Gastrocnemius medialis (tissue), 4 donors: ENCODE data around the gene MRPL43. TPM values are rescaled to one million over a fixed set of nuclear protein-coding genes. Genes with fewer than 3 reads are reported as not detected.
A peak's percentile ranks its signal among the peaks of the same experiment; 100 is the strongest.

Source experiments
- ATAC-seq, 2 donors: fragments of 150-250 bp; one replicate each; pipeline ENCODE4 v1.9.1; 2016
- DNase-seq, 2 donors: peaks; one replicate each; pipeline ENCODE4 v3.0.0-alpha.2; 2019
- H3K27ac ChIP-seq, 4 donors: fragments of 200-600 bp; sonication (generic); 1 replicate in 1 of 4; 2 replicates in 3 of 4; pipeline ENCODE4 v1.5.1; 2016 to 2018; ENCODE audit warnings: mild to moderate bottlenecking in 2 of 4, moderate library complexity in 1 of 4
- H3K27me3 ChIP-seq, 3 donors: fragments of 200-600 bp; sonication (generic) in 2 of 3; 1 replicate in 1 of 3; 2 replicates in 2 of 3; pipeline versions ENCODE4 v1.5.1 to v1.6.0; 2016 to 2019; ENCODE audit warnings: mild to moderate bottlenecking in 1 of 3, moderate library complexity in 1 of 3
- H3K36me3 ChIP-seq, 2 donors: fragments of 200-600 bp; sonication (generic) in 1 of 2; one replicate each; pipeline ENCODE4 v1.5.1; 2017 to 2018
- H3K4me1 ChIP-seq, 2 donors: fragments of 200-600 bp; sonication (generic) in 1 of 2; one replicate each; pipeline ENCODE4 v1.5.1; 2016 to 2017; ENCODE audit warnings: mild to moderate bottlenecking in 2 of 2
- H3K4me3 ChIP-seq, 4 donors: fragments of 200-600 bp; sonication (generic) in 3 of 4; 1 replicate in 1 of 4; 2 replicates in 3 of 4; pipeline ENCODE4 v1.5.1; 2016 to 2019; ENCODE audit warnings: mild to moderate bottlenecking in 2 of 4
- H3K9me3 ChIP-seq, 3 donors: fragments of 200-600 bp; sonication (generic) in 2 of 3; 1 replicate in 1 of 3; 2 replicates in 2 of 3; pipeline ENCODE4 v1.5.1; 2016 to 2019
- POLR2A ChIP-seq, 2 donors: fragments of 450-650 bp; IDR thresholded peaks; one replicate each; pipeline ENCODE4 v1.6.1; 2017; ENCODE audit warnings: antibody characterized with exemption in 2 of 2, mild to moderate bottlenecking in 2 of 2, moderate library complexity in 2 of 2
- in situ Hi-C, 4 donors: fragments of 200-750 bp; cut with MboI; loops; one replicate each; pipeline versions ENCODE4 v1.15.0 to v1.8.0; 2017; ENCODE audit warnings: low sequenced_read_pairs in 4 of 4
- intact Hi-C: fragments of 100-400 bp; cut with DNase I; formaldehyde crosslinking; loops from one replicate; pipeline ENCODE4 v1.15.1; 2023; ENCODE audit warnings: low total_unique reads
- total RNA-seq, 4 donors: library from RNA; depleted of rRNA; stranded (reverse); fragments of >200 nt; gene quantifications; one replicate each; pipeline versions ENCODE4 v1.1.0 to v1.2.3, GENCODE V29; 2016
- TF ChIP-seq, protein P1 (sequence below), 5 experiments: fragments of 450-650 bp in 3 of 5; fragments of 200-600 bp in 2 of 5; sonication (generic) in 2 of 5; IDR thresholded peaks in 4 of 5; conservative IDR thresholded peaks in 1 of 5; 1 replicate in 4 of 5; 2 replicates in 1 of 5; pipeline ENCODE4 v1.5.1; 2016 to 2019; ENCODE audit warnings: antibody characterized with exemption in 5 of 5, mild to moderate bottlenecking in 3 of 5, moderate library complexity in 3 of 5

Gene MRPL43
- total RNA-seq, 4 donors from 2014 or later = 83.3 to 129 (median 92.5) TPM

DNA sequence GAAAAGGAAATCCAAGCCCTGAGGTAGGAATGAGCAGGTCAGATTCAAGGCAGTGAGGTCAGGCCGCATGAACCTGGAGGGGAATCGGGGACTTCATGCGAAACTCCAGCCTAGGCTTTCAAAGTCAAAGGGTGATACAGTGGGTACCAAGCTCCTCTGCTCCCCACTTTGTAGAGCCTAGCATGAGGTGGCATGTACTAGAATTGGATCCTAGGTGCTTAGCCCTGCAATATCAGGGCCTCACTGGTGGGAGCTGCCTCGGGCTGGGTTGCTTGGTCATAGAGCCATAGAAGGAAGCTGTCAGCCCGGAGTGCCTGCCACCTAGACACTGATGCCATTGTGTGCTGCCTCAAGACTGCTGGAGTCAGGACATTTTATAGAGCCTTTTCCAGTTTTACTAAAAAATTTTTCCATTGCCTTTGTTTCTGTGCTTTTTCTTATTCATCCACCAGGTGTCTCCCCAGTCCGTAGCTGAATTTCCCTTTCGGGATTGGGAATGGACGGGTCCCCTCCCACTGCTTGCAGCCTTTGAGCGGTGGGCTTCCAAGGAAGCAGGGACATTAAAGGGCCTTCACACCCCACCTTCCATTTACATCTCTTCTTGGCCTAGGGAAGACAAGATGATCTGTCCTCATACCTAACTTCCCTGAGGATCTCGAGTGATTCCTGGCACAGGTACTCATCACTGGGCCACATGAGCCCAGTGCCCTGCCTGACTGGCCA lies 6.8 kb upstream of the MRPL43 start:
- Histone ChIP-seq H3K27me3 (no peaks in the 10 kb centered on the region), H3K4me1 (peaks cover 17 to 19% of the 10 kb centered on the region in 2 donors), H3K36me3 (peaks cover 0 to 34% of the 10 kb centered on the region in 2 donors), H3K27ac (no peak overlapping the region), H3K9me3 (no peaks in the 10 kb centered on the region), H3K4me3 (no peak overlapping the region)
- intact Hi-C loops (loop anchor here (1.0 kb wide), 1 partner anchor 20 kb away; no protein-coding TSS in a partner anchor), in situ Hi-C loops (no loop called here)
- no peak for ATAC-seq
- no peak for DNase-seq
- no peak for TF ChIP-seq POLR2A (IDR thresholded peaks at IDR 0.05)
- TF ChIP-seq, protein P1, sequence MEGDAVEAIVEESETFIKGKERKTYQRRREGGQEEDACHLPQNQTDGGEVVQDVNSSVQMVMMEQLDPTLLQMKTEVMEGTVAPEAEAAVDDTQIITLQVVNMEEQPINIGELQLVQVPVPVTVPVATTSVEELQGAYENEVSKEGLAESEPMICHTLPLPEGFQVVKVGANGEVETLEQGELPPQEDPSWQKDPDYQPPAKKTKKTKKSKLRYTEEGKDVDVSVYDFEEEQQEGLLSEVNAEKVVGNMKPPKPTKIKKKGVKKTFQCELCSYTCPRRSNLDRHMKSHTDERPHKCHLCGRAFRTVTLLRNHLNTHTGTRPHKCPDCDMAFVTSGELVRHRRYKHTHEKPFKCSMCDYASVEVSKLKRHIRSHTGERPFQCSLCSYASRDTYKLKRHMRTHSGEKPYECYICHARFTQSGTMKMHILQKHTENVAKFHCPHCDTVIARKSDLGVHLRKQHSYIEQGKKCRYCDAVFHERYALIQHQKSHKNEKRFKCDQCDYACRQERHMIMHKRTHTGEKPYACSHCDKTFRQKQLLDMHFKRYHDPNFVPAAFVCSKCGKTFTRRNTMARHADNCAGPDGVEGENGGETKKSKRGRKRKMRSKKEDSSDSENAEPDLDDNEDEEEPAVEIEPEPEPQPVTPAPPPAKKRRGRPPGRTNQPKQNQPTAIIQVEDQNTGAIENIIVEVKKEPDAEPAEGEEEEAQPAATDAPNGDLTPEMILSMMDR (IDR thresholded peaks at IDR 0.05 in 4 of 5, conservative IDR thresholded peaks at IDR 0.05 in 1 of 5) = peak; percentile 64 to 79 (median 73)

DNA sequence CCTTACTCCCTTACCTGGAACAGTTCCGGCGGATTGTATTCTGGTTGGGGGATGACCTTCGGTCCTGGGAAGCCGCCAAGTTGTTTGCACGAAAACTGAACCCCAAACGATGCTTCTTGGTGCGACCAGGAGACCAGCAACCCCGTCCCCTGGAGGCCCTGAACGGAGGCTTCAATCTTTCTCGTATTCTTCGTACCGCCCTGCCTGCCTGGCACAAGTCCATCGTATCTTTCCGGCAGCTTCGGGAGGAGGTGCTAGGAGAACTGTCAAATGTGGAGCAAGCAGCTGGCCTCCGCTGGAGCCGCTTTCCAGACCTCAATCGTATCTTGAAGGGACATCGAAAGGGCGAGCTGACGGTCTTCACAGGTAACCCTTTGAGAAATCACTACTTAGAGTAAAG lies 1.8 kb upstream of the MRPL43 start:
- TF ChIP-seq, protein P1 (IDR thresholded peaks at IDR 0.05 in 4 of 5, conservative IDR thresholded peaks at IDR 0.05 in 1 of 5) = no peak
- Histone ChIP-seq H3K9me3 (no peaks in the 10 kb centered on the region), H3K27ac (no peak overlapping the region), H3K4me1 (peaks cover 32 to 37% of the 10 kb centered on the region in 2 donors), H3K27me3 (no peaks in the 10 kb centered on the region), H3K4me3 (no peak overlapping the region), H3K36me3 (peaks cover 0 to 49% of the 10 kb centered on the region in 2 donors)
- ATAC-seq (no peak), DNase-seq (no peak)
- intact Hi-C loops (no loop called here), in situ Hi-C loops (no loop called here)

DNA sequence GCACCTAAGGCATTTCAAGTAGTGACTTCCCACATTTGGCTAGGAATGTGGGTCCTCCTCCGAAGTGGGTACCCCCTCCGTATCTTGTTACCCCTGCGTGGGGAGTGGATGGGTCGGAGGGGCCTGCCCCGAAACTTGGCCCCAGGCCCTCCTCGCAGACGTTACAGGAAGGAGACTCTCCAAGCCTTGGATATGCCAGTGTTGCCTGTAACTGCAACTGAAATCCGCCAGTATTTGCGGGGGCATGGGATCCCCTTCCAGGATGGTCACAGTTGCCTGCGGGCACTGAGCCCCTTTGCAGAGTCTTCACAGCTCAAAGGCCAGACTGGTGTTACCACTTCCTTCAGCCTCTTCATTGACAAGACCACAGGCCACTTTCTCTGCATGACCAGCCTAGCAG lies 869 bp upstream of the MRPL43 start:
- H3K4me1 ChIP-seq = peaks cover 32 to 37% of the 10 kb centered on the region in 2 donors
- intact Hi-C loops = no loop called here
- peaks cover 0 to 40% of the 10 kb centered on the region in 2 donors for H3K36me3 ChIP-seq

DNA sequence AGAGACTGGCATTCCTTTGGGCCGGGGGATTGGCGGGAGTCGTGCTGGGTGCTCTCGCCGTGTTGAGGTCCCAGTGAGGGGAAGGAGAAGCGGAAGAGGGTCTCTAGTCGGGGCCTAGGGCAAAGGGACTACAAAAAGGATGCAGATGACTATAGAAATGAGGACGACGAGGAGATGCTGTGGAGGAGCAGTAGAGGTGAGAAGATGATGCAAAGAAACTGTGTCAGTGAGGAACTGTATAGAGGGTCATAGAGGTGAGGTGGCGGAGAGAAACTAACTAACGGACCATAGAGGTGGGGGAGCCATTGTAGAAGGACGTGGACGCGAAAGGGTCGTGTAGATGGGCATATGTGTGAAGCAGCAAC lies 370 bp upstream of the MRPL43 start:
- in situ Hi-C loops = no loop called here
- ATAC-seq (no peak), DNase-seq (no peak)
- Histone ChIP-seq H3K9me3 (no peaks in the 10 kb centered on the region), H3K4me3 (peak overlapping the region; percentile 78 to 96 (median 90)), H3K27ac (peak overlapping the region; percentile 79 to 91 (median 84)), H3K4me1 (peaks cover 32 to 37% of the 10 kb centered on the region in 2 donors), H3K36me3 (peaks cover 0 to 37% of the 10 kb centered on the region in 2 donors), H3K27me3 (no peaks in the 10 kb centered on the region)
- TF ChIP-seq, protein P1 (IDR thresholded peaks at IDR 0.05 in 4 of 5, conservative IDR thresholded peaks at IDR 0.05 in 1 of 5) = no peak
- TF ChIP-seq POLR2A (IDR thresholded peaks at IDR 0.05) = peak in 1 of 2 donors; percentile 6
- intact Hi-C loops = no loop called here

More for the DNA sequence above, 869 bp upstream of the MRPL43 start:
- H3K27me3 ChIP-seq = no peaks in the 10 kb centered on the region
- in situ Hi-C loops = no loop called here
- ATAC-seq (no peak), DNase-seq (no peak)
- H3K9me3 ChIP-seq = no peaks in the 10 kb centered on the region
- peak overlapping the region in 2 of 4 donors; percentile 86 to 91 for H3K27ac ChIP-seq
- TF ChIP-seq POLR2A (IDR thresholded peaks at IDR 0.05) = no peak
- TF ChIP-seq, protein P1 (IDR thresholded peaks at IDR 0.05 in 4 of 5, conservative IDR thresholded peaks at IDR 0.05 in 1 of 5) = no peak
- peak overlapping the region; percentile 78 to 96 (median 90) for H3K4me3 ChIP-seq
